EH (cell line): ENCODE measurements around the gene LTA4H.
"Not testable (repeated sequence)": the region's sequence is repeated elsewhere in the genome, so short reads cannot be mapped to it uniquely, and the experiment has no call there.

Source experiments
- DNase-seq: peaks from one replicate; pipeline ENCODE4 v3.0.0-alpha.2; 2015; ENCODE audit warnings: low read depth

LTA4H gene

GRCh38 chr12:95990136-95990535 lies 45.3 kb downstream of the LTA4H start:
- no peak for DNase-seq

- no peak for DNase-seq
Measured at GRCh38 chr12:95989504-95990123, 45.8 kb downstream of the LTA4H start.

- no peak for DNase-seq
Measured at GRCh38 chr12:95988506-95989275, 46.7 kb downstream of the LTA4H start.

- no peak for DNase-seq
Measured at GRCh38 chr12:95986635-95987570, 48.5 kb downstream of the LTA4H start.

GRCh38 chr12:95984682-95985081 lies 50.7 kb downstream of the LTA4H start:
- DNase-seq = no peak

GRCh38 chr12:95982602-95983001 lies 52.8 kb downstream of the LTA4H start:
- DNase-seq = no peak

- no peak for DNase-seq
Measured at GRCh38 chr12:95980437-95980836, 55.0 kb downstream of the LTA4H start.

GRCh38 chr12:95978774-95979173 lies 56.6 kb downstream of the LTA4H start:
- no peak for DNase-seq

GRCh38 chr12:95978351-95978750 lies 57.0 kb downstream of the LTA4H start:
- no peak for DNase-seq

GRCh38 chr12:95977764-95978305 lies 57.6 kb downstream of the LTA4H start:
- no peak for DNase-seq

GRCh38 chr12:95976416-95976832 lies 59.0 kb downstream of the LTA4H start:
- peak; percentile 28 for DNase-seq

GRCh38 chr12:95975491-95975890 lies 59.9 kb downstream of the LTA4H start:
- DNase-seq = no peak

GRCh38 chr12:95974358-95974757 lies 61.0 kb downstream of the LTA4H start:
- DNase-seq = no peak

- no peak for DNase-seq
Measured at GRCh38 chr12:95972832-95973456, 62.4 kb downstream of the LTA4H start.

GRCh38 chr12:95970905-95971304 lies 64.5 kb downstream of the LTA4H start:
- no peak for DNase-seq

GRCh38 chr12:95969116-95969515 lies 66.3 kb downstream of the LTA4H start:
- not testable (repeated sequence) for DNase-seq

GRCh38 chr12:95967301-95967700 lies 68.1 kb downstream of the LTA4H start:
- DNase-seq = no peak

GRCh38 chr12:95966287-95966870 lies 69.0 kb downstream of the LTA4H start:
- peak; percentile 8 for DNase-seq

- peak; percentile 3 for DNase-seq
Measured at GRCh38 chr12:95963096-95963495, 72.3 kb downstream of the LTA4H start.

GRCh38 chr12:95962222-95962621 lies 73.2 kb downstream of the LTA4H start:
- DNase-seq = no peak

GRCh38 chr12:95960241-95960640 lies 75.1 kb downstream of the LTA4H start:
- no peak for DNase-seq
